ENCODE results near the gene MRTFA.

DNA sequence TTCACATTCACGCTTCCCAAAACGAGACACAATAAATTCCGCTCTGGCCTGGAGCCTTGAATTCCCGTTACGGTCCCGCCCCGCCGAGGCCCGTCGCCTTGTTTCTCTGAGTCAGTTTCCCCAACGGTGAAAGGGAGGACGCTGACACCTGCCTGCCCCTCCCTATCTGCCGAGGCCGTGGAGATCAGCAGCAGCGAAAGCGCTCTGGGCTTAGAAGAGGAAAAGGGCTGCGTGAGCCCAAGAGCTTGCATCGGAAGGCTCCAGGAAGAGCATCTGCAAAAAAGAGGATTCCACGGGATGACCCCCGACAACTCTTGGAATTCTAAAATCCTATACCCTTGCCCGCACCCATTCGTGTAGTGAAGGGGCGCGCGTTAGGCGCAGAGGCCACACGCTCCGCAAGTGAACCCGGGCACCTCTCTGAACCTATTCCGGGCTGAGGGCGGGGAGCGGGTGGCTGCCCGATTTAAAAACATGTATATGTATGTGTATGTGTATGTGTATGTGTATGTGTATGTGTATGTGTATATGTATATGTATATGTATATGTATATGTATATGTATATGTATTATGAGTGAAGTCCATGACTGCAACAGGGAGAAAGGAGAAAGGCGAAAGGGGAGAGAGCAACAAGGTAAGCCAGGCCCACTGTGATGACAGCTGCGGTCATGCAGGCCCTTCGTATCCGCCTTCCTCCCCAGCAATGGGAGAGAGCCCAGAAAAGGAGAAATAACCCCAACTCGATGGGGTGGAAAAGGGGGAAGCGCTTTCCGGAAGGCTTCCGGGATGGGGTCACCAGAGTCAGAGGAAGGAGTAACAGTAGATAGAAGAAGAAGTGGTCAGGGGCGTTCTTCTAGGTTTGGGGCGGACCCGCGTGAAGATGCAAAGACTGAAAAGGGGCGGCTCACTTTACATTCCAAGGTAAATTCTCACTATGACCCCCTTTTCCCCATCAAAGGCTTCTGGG is 948 bp upstream of the MRTFA start:
- TF ChIP-seq, protein P1, sequence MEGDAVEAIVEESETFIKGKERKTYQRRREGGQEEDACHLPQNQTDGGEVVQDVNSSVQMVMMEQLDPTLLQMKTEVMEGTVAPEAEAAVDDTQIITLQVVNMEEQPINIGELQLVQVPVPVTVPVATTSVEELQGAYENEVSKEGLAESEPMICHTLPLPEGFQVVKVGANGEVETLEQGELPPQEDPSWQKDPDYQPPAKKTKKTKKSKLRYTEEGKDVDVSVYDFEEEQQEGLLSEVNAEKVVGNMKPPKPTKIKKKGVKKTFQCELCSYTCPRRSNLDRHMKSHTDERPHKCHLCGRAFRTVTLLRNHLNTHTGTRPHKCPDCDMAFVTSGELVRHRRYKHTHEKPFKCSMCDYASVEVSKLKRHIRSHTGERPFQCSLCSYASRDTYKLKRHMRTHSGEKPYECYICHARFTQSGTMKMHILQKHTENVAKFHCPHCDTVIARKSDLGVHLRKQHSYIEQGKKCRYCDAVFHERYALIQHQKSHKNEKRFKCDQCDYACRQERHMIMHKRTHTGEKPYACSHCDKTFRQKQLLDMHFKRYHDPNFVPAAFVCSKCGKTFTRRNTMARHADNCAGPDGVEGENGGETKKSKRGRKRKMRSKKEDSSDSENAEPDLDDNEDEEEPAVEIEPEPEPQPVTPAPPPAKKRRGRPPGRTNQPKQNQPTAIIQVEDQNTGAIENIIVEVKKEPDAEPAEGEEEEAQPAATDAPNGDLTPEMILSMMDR (IDR thresholded peaks at IDR 0.05) = peak in 1 of 4 experiments; percentile 3
- TF ChIP-seq EP300 (IDR thresholded peaks at IDR 0.05) = no peak
